B cell (primary cell): Measurements from ENCODE around the gene MED27. TPM values are rescaled to one million over a fixed set of nuclear protein-coding genes. Genes with fewer than 3 reads are reported as not detected.

Source experiments
- ATAC-seq: fragments of 200-7000 bp; cut with Tn5 transposase; one replicate; pipeline ENCODE4 v1.10.0; 2021; ENCODE audit warnings: low read depth, mild to moderate bottlenecking, moderate number of reproducible peaks, moderate library complexity
- CTCF ChIA-PET: fragments of 350-600 bp; sonication (Branson Sonifier 250); formaldehyde crosslinking; loops from one replicate; lab custom pipeline; 2021; ENCODE audit warnings: antibody characterized with exemption, inconsistent platforms; lab: Charles Lee
- POLR2A ChIA-PET: fragments of 350-600 bp; sonication (Branson Sonifier 250); formaldehyde crosslinking; loops from one replicate; lab custom pipeline; 2021; ENCODE audit warnings: antibody characterized with exemption; lab: Charles Lee
- DNase-seq: peaks from one replicate; pipeline ENCODE4 v3.0.0; 2013
- H2AFZ ChIP-seq: 2 replicates; pipeline ENCODE4 v1.6.1; 2012; ENCODE audit warnings: mild to moderate bottlenecking, low read depth, low read length; ENCODE audit not compliant: insufficient read depth, poor library complexity, severe bottlenecking
- H3K27ac ChIP-seq, 2 donors: 1 replicate in 1 of 2; 2 replicates in 1 of 2; pipeline ENCODE4 v1.5.1; 2012 to 2013; ENCODE audit warnings: low read length in 2 of 2, mild to moderate bottlenecking in 2 of 2, moderate library complexity in 1 of 2
- H3K27me3 ChIP-seq, 4 experiments: fragments of 200-600 bp in 1 of 4; sonication (generic) in 1 of 4; replicated peaks in 1 of 4; 1 replicate in 2 of 4; 2 replicates in 2 of 4; pipeline versions ENCODE4 v1.6.1 to v1.7.0; 2013 to 2016; ENCODE audit warnings: low read length in 3 of 4, mild to moderate bottlenecking in 2 of 4, mixed read lengths in 1 of 4, moderate library complexity in 1 of 4; ENCODE audit not compliant: insufficient read depth in 4 of 4, control insufficient read depth in 3 of 4; ENCODE audit errors: control extremely low read depth in 1 of 4
- H3K36me3 ChIP-seq, 2 experiments: replicated peaks in 1 of 2; 1 replicate in 1 of 2; 2 replicates in 1 of 2; pipeline versions ENCODE4 v1.6.1 to v1.7.1; 2013; ENCODE audit warnings: low read length in 1 of 2; ENCODE audit not compliant: insufficient read depth in 2 of 2, control insufficient read depth in 1 of 2; ENCODE audit errors: control extremely low read depth in 1 of 2, extremely low read depth in 1 of 2
- H3K4me1 ChIP-seq, 2 donors: fragments of 200-600 bp in 1 of 2; sonication (generic) in 1 of 2; 1 replicate in 1 of 2; 2 replicates in 1 of 2; pipeline versions ENCODE4 v1.5.1 to v1.6.1; 2013 to 2017; ENCODE audit warnings: low read length in 2 of 2; ENCODE audit not compliant: control insufficient read depth in 2 of 2, insufficient read depth in 2 of 2
- H3K4me2 ChIP-seq: replicated peaks from 2 replicates; pipeline ENCODE3; 2012; ENCODE audit warnings: mild to moderate bottlenecking, low read depth, low read length; ENCODE audit not compliant: poor library complexity, severe bottlenecking
- H3K4me3 ChIP-seq, 5 experiments: fragments of 200-600 bp in 1 of 5; sonication (generic) in 1 of 5; 1 replicate in 3 of 5; 2 replicates in 2 of 5; pipeline versions ENCODE4 v1.5.1 to v1.7.0; 2011 to 2016; ENCODE audit warnings: low read length in 4 of 5, mild to moderate bottlenecking in 4 of 5, low read depth in 2 of 5, control low read depth in 1 of 5, moderate library complexity in 1 of 5; ENCODE audit not compliant: insufficient read depth in 1 of 5; ENCODE audit errors: control extremely low read depth in 1 of 5, extremely low read depth in 1 of 5
- H3K79me2 ChIP-seq: fragments of 200-600 bp; sonication (generic); one replicate; pipeline ENCODE4 v1.6.0; 2016; ENCODE audit warnings: low read length; ENCODE audit not compliant: control insufficient read depth, insufficient read depth
- H3K9ac ChIP-seq: fragments of 200-600 bp; sonication (generic); 2 replicates; pipeline ENCODE4 v1.6.1; 2017; ENCODE audit warnings: mild to moderate bottlenecking, low read length, moderate library complexity
- H3K9me3 ChIP-seq, 3 donors: one replicate each; pipeline versions ENCODE4 v1.6.1 to v1.7.1; 2013; ENCODE audit warnings: low read length in 2 of 3; ENCODE audit not compliant: control insufficient read depth in 2 of 3, insufficient read depth in 1 of 3; ENCODE audit errors: control extremely low read depth in 1 of 3
- H4K20me1 ChIP-seq: 2 replicates; pipeline ENCODE4 v1.6.0; 2012; ENCODE audit warnings: mild to moderate bottlenecking, low read length; ENCODE audit not compliant: insufficient read depth, control insufficient read depth, poor library complexity, severe bottlenecking
- H3K27ac Mint-ChIP-seq: one replicate; pipeline ENCODE4 v1.8.0; 2021; ENCODE audit warnings: mixed read lengths
- H3K27me3 Mint-ChIP-seq: one replicate; pipeline ENCODE4 v1.8.0; 2021; ENCODE audit warnings: mixed read lengths
- H3K4me1 Mint-ChIP-seq: one replicate; pipeline ENCODE4 v1.8.0; 2021; ENCODE audit warnings: mixed read lengths
- H3K4me3 Mint-ChIP-seq: one replicate; pipeline ENCODE4 v1.8.0; 2021; ENCODE audit warnings: mixed read lengths
- H3K9me3 Mint-ChIP-seq: one replicate; pipeline ENCODE4 v1.8.0; 2022; ENCODE audit warnings: mixed read lengths; ENCODE audit not compliant: insufficient read depth
- EZH2 ChIP-seq: IDR thresholded peaks from 2 replicates; pipeline ENCODE4 v1.6.1; 2012; ENCODE audit warnings: borderline replicate concordance, low read depth, mild to moderate bottlenecking, moderate library complexity, low read length; ENCODE audit not compliant: insufficient read depth, poor library complexity, severe bottlenecking
- WGBS: methylation state at CpG from one replicate; pipeline ENCODE4 v1.1.5; 2013; ENCODE audit warnings: missing lambda C conversion rate; ENCODE audit not compliant: insufficient coverage; 5-methylcytosine and 5-hydroxymethylcytosine counted together
- intact Hi-C: fragments of 100-400 bp; cut with micrococcal nuclease; formaldehyde crosslinking; loops from one replicate; pipeline ENCODE4 v1.10.0; 2022
- polyA plus RNA-seq: library from polyadenylated mRNA; depleted of rRNA; stranded (reverse); fragments of >200 nt; gene quantifications from 2 replicates; pipeline ENCODE4 v1.2.3, GENCODE V29; 2012
- total RNA-seq, 2 donors: library from RNA; stranded (reverse); fragments of 120-200 nt in 1 of 2; gene quantifications; 1 replicate in 1 of 2; 2 replicates in 1 of 2; pipeline versions ENCODE4 v1.2.3 to v1.2.4, GENCODE V29; 2013 to 2022
- TF ChIP-seq, protein P1 (sequence below): fragments of 200-600 bp; IDR thresholded peaks from one replicate; pipeline ENCODE4 v1.8.0; 2022; ENCODE audit warnings: antibody characterized with exemption, mild to moderate bottlenecking

The MED27 gene
- total and polyA plus RNA-seq, 2 donors (not counting 1 experiment from before 2014, with no cell fraction given): 17.4 to 17.7 TPM

DNA sequence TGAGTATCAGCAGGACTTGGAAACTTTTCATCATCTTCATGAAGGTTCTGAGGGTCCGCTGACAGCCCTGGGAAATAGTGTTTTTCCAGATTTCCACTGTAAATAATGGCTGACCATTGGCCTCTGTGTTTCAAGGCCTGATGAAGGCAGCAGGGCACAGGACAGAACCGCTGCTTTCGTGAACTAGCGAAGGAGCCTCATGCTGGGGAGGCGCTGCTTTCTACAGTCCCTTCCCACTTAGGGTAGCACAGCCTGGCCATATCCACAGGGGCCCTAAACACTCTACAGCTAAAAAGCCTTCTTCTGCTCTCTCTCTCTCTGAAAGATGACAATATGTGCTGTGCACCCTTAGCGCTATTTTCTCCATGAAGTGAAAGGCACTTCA is 118.2 kb downstream of the MED27 start:
- Mint-ChIP-seq H3K4me3 (no peak overlapping the region), H3K27me3 (no peaks in the 10 kb centered on the region)

DNA sequence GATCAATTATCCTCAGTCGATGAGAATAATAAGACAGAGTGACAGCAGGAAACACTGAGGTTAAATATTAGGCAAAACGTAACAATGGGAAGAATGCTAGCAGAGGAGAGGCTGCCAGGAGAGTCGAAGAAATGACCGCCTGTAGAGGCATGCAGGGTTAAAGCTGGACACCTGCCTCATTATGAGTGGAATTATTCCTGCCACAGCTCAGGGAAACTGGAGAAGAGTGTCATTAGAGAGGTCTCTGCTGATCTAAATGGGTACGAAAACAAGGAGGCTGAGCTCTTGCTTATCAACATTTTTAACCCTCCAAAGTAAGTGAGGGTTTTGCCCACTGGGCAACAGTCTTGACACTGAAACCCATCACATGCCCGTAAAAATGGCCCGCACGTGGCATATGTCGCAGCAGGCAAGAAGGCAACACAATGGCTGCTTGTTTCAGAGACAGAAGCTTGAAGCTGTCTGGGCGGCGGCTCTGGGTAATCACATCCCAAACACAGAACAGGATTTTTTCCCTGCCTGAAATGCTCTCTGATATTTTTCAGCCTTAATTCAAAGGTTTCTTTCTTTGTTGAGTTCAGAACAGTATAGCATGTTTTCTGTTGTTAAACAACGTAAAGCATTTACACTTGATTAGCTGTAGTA is 118.7 kb downstream of the MED27 start:
- CTCF ChIA-PET: no interaction called here
- Histone ChIP-seq H4K20me1 (no peaks in the 10 kb centered on the region), H3K79me2 (peaks cover 6% of the 10 kb centered on the region), H3K27ac (no peak overlapping the region), H3K27me3 (no peaks in the 10 kb centered on the region), H3K9ac (no peak overlapping the region), H3K36me3 (peaks cover 0 to 2% of the 10 kb centered on the region in 2 experiments), H3K4me1 (no peaks in the 10 kb centered on the region), H2AFZ (no peak overlapping the region), H3K9me3 (no peaks in the 10 kb centered on the region), H3K4me3 (no peak overlapping the region), H3K4me2 (no peak overlapping the region)
- H3K27me3 Mint-ChIP-seq: no peaks in the 10 kb centered on the region
- no peaks in the 10 kb centered on the region for H3K9me3 Mint-ChIP-seq
- H3K4me3 Mint-ChIP-seq: no peak overlapping the region
- POLR2A ChIA-PET: no interaction called here
- ATAC-seq (no peak), DNase-seq (no peak)
- no peak for TF ChIP-seq EZH2
- TF ChIP-seq, protein P1, sequence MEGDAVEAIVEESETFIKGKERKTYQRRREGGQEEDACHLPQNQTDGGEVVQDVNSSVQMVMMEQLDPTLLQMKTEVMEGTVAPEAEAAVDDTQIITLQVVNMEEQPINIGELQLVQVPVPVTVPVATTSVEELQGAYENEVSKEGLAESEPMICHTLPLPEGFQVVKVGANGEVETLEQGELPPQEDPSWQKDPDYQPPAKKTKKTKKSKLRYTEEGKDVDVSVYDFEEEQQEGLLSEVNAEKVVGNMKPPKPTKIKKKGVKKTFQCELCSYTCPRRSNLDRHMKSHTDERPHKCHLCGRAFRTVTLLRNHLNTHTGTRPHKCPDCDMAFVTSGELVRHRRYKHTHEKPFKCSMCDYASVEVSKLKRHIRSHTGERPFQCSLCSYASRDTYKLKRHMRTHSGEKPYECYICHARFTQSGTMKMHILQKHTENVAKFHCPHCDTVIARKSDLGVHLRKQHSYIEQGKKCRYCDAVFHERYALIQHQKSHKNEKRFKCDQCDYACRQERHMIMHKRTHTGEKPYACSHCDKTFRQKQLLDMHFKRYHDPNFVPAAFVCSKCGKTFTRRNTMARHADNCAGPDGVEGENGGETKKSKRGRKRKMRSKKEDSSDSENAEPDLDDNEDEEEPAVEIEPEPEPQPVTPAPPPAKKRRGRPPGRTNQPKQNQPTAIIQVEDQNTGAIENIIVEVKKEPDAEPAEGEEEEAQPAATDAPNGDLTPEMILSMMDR: no peak
- intact Hi-C loops: no loop called here
- no peaks in the 10 kb centered on the region for H3K4me1 Mint-ChIP-seq
- WGBS: 95% methylated on average over 9 of the region's 12 CpGs
- no peak overlapping the region for H3K27ac Mint-ChIP-seq

More for the DNA sequence above, 118.2 kb downstream of the MED27 start:
- Mint-ChIP-seq H3K9me3 (no peaks in the 10 kb centered on the region), H3K4me1 (no peaks in the 10 kb centered on the region), H3K27ac (no peak overlapping the region)
- CTCF ChIA-PET: no interaction called here
- Histone ChIP-seq H3K27ac (no peak overlapping the region), H3K4me2 (no peak overlapping the region), H3K4me1 (no peaks in the 10 kb centered on the region), H2AFZ (no peak overlapping the region), H4K20me1 (no peaks in the 10 kb centered on the region), H3K36me3 (peaks cover 0 to 2% of the 10 kb centered on the region in 2 experiments), H3K27me3 (no peaks in the 10 kb centered on the region), H3K9me3 (no peaks in the 10 kb centered on the region), H3K4me3 (no peak overlapping the region), H3K79me2 (peaks cover 6% of the 10 kb centered on the region), H3K9ac (no peak overlapping the region)
- TF ChIP-seq, protein P1: no peak
- no peak for TF ChIP-seq EZH2
- POLR2A ChIA-PET: no interaction called here
- no peak for DNase-seq
- WGBS: 98% methylated on average over 5 of the region's 6 CpGs
- intact Hi-C loops: no loop called here
- ATAC-seq: no peak
